Stomach (tissue), 9 donors: Measurements from ENCODE around the gene RSPH10B2. TPM values are rescaled to one million over a fixed set of nuclear protein-coding genes. Genes with fewer than 3 reads are reported as not detected.
"Not testable (repeated sequence)": the region's sequence is repeated elsewhere in the genome, so short reads cannot be mapped to it uniquely, and the experiment has no call there.

Experiments used
- DNase-seq, 2 donors: peaks; one replicate each; pipeline versions ENCODE4 v3.0.0 to v3.0.0-alpha.2; 2013 to 2019
- H3K27ac ChIP-seq, 5 donors: fragments of 200-600 bp in 4 of 5; sonication (generic) in 4 of 5; one replicate each; pipeline ENCODE4 v1.5.1; 2013 to 2019; ENCODE audit warnings: mild to moderate bottlenecking in 1 of 5, moderate library complexity in 1 of 5
- H3K27me3 ChIP-seq, 3 donors: fragments of 200-600 bp; sonication (generic); one replicate each; pipeline ENCODE4 v1.5.1; 2017 to 2019; ENCODE audit warnings: mixed run types in 1 of 3
- H3K36me3 ChIP-seq, 4 donors: fragments of 200-600 bp; sonication (generic); 1 replicate in 3 of 4; 2 replicates in 1 of 4; pipeline ENCODE4 v1.5.1; 2016 to 2019
- H3K4me1 ChIP-seq, 4 donors: fragments of 200-600 bp; sonication (generic); one replicate each; pipeline ENCODE4 v1.5.1; 2016 to 2019
- H3K4me3 ChIP-seq, 4 donors: fragments of 200-600 bp; sonication (generic) in 3 of 4; one replicate each; pipeline ENCODE4 v1.5.1; 2016 to 2019; ENCODE audit warnings: mild to moderate bottlenecking in 1 of 4
- H3K9me3 ChIP-seq, 4 donors: fragments of 200-600 bp; sonication (generic); one replicate each; pipeline ENCODE4 v1.5.1; 2016 to 2019
- CTCF ChIP-seq, 7 experiments: fragments of 450-650 bp in 4 of 7; fragments of 200-600 bp in 3 of 7; sonication (generic) in 3 of 7; IDR thresholded peaks; one replicate each; pipeline ENCODE4 v1.5.1; 2016 to 2019; ENCODE audit warnings: antibody characterized with exemption in 7 of 7, control low read depth in 2 of 7, mild to moderate bottlenecking in 1 of 7
- POLR2AphosphoS5 ChIP-seq, 3 donors: sonication (generic); formaldehyde crosslinking; IDR thresholded peaks; one replicate each; pipeline ENCODE4 v1.6.1; 2016; ENCODE audit warnings: antibody characterized with exemption in 3 of 3
- WGBS, 5 donors: extraction: QIAGEN DNeasy Blood & Tissue Kit in 3 of 5; methylation state at CpG; one replicate each; pipeline versions ENCODE4 v1.1.5 to v1.1.7; 2013 to 2018; 5-methylcytosine and 5-hydroxymethylcytosine counted together
- intact Hi-C: fragments of 100-400 bp; cut with DNase I; formaldehyde crosslinking; loops from one replicate; pipeline ENCODE4 v1.15.1; 2023; ENCODE audit warnings: low total_unique reads
- polyA plus RNA-seq, 3 donors: library from polyadenylated mRNA; stranded (reverse); fragments of 200-250 nt; gene quantifications; one replicate each; pipeline ENCODE4 v1.2.3, GENCODE V29; 2013
- total RNA-seq, 5 donors: library from RNA; depleted of rRNA; stranded (reverse); fragments of >200 nt; gene quantifications; one replicate each; pipeline versions ENCODE4 v1.1.0 to v1.2.3, GENCODE V29; 2014 to 2016
- donor health status: healthy with polysubstance abuse.
- donor health status: Bipolar disorder and iron deficiency.
- donor health status: healthy.

Gene RSPH10B2
- total and polyA plus RNA-seq, 8 donors = 1.3 TPM; not detected in 7

GRCh38 chr7:6813011-6813410 is 59.1 kb downstream of the RSPH10B2 start:
- H3K27ac ChIP-seq, H3K9me3 ChIP-seq, DNase-seq, H3K4me1 ChIP-seq, H3K4me3 ChIP-seq, H3K27me3 ChIP-seq, intact Hi-C loops: not testable (repeated sequence)
- H3K36me3 ChIP-seq = peaks cover 0 to 68% (median 55%) of the 10 kb centered on the region in 4 donors
- WGBS, 5 donors = 67 to 95% (median 86%) methylated on average over 2 of the region's 2 CpGs

DNA sequence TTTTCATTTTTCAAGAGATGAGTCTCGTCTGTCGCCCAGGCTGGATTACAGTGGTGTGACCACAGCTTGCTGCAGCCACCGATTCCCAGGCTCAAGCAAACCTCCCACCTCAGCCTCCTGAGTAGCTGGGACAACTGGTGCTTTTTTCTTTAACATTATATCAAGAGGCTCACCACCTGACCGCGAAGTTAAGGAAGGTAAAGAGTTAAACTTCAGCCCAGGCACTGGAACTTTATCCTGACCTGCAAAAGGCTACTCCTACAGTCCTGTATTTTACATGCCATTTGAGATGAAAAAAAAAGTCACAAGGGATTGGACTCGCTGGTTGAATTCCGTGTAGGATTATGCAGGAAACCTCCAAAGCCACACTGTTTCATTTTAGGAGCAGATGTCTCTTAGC is 61.6 kb downstream of the RSPH10B2 start:
- DNase-seq, H3K4me1 ChIP-seq, H3K27ac ChIP-seq, intact Hi-C loops, H3K9me3 ChIP-seq, H3K27me3 ChIP-seq, H3K4me3 ChIP-seq: not testable (repeated sequence)
- 94 to 98% (median 96%) methylated on average over 5 to 7 of the region's 7 CpGs for WGBS, 5 donors
- H3K36me3 ChIP-seq = peaks cover 0 to 72% (median 64%) of the 10 kb centered on the region in 4 donors

GRCh38 chr7:6821622-6822021 is 67.7 kb downstream of the RSPH10B2 start:
- intact Hi-C loops = not testable (repeated sequence)
- WGBS, 5 donors = 86 to 95% (median 90%) methylated on average over 5 to 6 of the region's 6 CpGs
- peaks cover 0 to 51% (median 48%) of the 10 kb centered on the region in 4 donors for H3K36me3 ChIP-seq

DNA sequence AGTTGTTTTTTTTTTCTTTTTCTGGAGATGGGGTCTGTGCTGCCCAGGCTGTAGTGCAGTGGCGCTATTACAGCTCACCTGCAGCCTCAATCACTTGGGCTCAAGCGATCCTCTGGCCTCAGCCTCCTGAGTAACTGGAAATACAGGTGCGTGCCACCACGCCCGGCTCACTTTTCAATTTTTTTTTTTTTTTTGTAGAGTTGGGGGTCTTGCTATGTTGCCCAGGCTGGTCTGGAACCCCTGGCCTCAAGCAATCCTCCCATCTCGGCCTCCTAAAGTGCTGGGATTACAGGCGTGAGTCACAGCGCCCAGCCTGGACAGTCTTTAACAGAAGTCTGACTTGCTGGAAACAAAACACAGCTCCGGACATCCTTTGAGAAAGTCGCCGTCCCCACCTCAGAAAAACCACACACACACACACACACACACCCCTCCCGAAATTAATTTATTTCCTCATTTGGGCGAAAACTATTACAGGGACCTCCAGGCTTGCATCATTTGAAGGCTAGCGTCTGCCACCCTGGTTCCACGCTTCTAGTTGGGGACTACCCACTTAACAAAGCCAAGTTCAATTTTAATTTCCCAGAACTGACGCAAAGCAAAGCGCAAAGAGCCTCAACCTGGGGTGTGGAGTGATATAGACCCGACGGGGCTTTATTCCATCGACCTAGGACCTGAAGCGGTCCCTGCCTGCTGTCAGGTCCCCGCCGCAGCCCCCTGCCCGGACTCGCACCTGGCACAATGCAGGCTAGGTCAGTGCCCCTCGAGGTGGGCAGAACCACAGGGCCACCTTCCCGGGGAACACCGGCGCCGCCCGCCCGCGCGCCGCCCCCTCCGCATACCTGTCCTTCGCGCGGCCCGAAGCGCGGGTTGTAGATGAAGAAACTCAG is 71.6 kb downstream of the RSPH10B2 start:
- intact Hi-C loops, H3K9me3 ChIP-seq, H3K4me1 ChIP-seq, DNase-seq: not testable (repeated sequence)
- Histone ChIP-seq H3K27me3 (peaks cover 0 to 10% (median 0%) of the 10 kb centered on the region in 3 donors), H3K27ac (peak overlapping the region in 3 of 5 donors; percentile 75 to 86 (median 78)), H3K36me3 (peaks cover 0 to 21% (median 19%) of the 10 kb centered on the region in 4 donors), H3K4me3 (peak overlapping the region; percentile 50 to 66 (median 64))
- 21 to 80% (median 35%) methylated on average over 1 to 12 of the region's 42 CpGs for WGBS, 5 donors

More at GRCh38 chr7:6821622-6822021, 67.7 kb downstream of the RSPH10B2 start:
- H3K9me3 ChIP-seq, H3K4me1 ChIP-seq, H3K27me3 ChIP-seq, H3K4me3 ChIP-seq, DNase-seq, H3K27ac ChIP-seq: not testable (repeated sequence)

DNA sequence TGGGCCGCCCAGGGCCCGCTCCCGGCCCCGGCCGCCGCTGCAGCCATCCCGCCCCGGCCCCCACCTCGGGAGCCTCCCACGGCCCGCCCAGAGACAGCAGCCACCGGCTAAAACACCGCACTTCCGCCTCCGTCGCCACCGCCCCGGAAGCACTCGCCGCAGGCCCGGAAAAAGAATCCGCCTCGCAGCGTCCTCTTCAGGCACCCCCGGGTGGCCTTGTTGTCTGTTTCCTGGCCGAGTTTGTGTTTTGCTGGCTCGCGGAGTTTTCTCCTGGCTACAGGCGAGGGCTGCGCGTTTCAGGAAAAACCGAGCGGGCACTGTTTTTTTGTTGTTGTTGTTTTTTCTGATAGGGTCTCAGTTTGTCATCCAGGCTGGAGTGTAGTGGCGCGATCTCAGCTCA is 72.2 kb downstream of the RSPH10B2 start, which contains the start of gene CCZ1B:
TSS of gene CCZ1B (minus strand) at position 125 of the 400 bp plus-strand sequence. CDS start at position 47, 78 bp downstream.
- TF ChIP-seq POLR2AphosphoS5 (IDR thresholded peaks at IDR 0.05) (peak in 1 of 3 donors; percentile 65), CTCF (IDR thresholded peaks at IDR 0.05) (peak in 1 of 7 experiments; percentile 5)
- peak within 1 kb of the TSS; percentile 56 to 86 (median 76) for H3K27ac ChIP-seq
- H3K4me3 ChIP-seq = peak within 1 kb of the TSS; percentile 50 to 66 (median 64)

DNA sequence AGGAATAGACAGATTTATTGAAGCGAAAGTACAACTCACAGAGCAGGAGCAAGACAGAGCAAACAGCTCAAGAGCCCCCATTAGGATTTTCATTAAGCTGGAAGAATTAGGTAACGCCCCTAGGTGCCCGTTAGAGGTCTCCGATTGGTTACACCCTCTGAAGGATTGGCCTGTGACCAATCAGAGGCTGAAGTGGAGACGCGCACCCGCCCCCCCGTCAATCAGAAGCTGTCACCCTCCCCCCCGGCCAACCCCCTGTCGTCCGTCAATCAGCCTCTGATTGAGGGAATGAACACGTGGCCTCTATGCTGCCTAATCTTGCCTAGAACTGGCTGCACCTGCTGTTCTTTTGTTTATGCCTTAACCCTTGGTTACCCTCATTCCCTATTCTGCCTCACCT is 73.3 kb downstream of the RSPH10B2 start:
- peaks cover 0 to 27% (median 0%) of the 10 kb centered on the region in 3 donors for H3K27me3 ChIP-seq
- H3K4me1 ChIP-seq, H3K9me3 ChIP-seq, H3K36me3 ChIP-seq, H3K4me3 ChIP-seq, H3K27ac ChIP-seq, intact Hi-C loops: not testable (repeated sequence)
- WGBS, 5 donors = 34 to 73% (median 58%) methylated on average over 6 to 12 of the region's 12 CpGs
- peak in 1 of 2 donors; percentile 45 for DNase-seq

More for the DNA sequence above, 72.2 kb downstream of the RSPH10B2 start, which contains the start of gene CCZ1B:
- WGBS, 5 donors = 1 to 5% (median 3%) methylated on average over 11 to 25 of the region's 35 CpGs
- Histone ChIP-seq H3K36me3 (peaks cover 0 to 15% (median 13%) of the 10 kb centered on the region in 4 donors), H3K27me3 (peaks cover 0 to 16% (median 0%) of the 10 kb centered on the region in 3 donors)
- H3K4me1 ChIP-seq, H3K9me3 ChIP-seq, intact Hi-C loops: not testable (repeated sequence)
- DNase-seq = peak; percentile 80 to 94

- H3K27ac ChIP-seq, DNase-seq, H3K9me3 ChIP-seq, intact Hi-C loops, H3K4me3 ChIP-seq, H3K36me3 ChIP-seq, H3K4me1 ChIP-seq: not testable (repeated sequence)
- WGBS, 5 donors = 49 to 83% (median 58%) methylated on average over 3 to 5 of the region's 5 CpGs
- H3K27me3 ChIP-seq = peaks cover 0 to 49% (median 0%) of the 10 kb centered on the region in 3 donors
Measured at GRCh38 chr7:6829616-6830015, 75.7 kb downstream of the RSPH10B2 start.

GRCh38 chr7:6830026-6830425 is 76.1 kb downstream of the RSPH10B2 start:
- H3K4me1 ChIP-seq, H3K27ac ChIP-seq, DNase-seq, intact Hi-C loops, H3K9me3 ChIP-seq, H3K4me3 ChIP-seq, H3K36me3 ChIP-seq: not testable (repeated sequence)
- peaks cover 0 to 54% (median 0%) of the 10 kb centered on the region in 3 donors for H3K27me3 ChIP-seq
- 81 to 90% (median 86%) methylated on average over 6 of the region's 6 CpGs for WGBS, 5 donors
